DOHH2 (cell line): ENCODE data around the gene ROBO1.

ENCODE experiments used
- H3F3A ChIP-seq: fragments of 200-600 bp; sonication (generic), shearing (Covaris generic); 2 replicates; pipeline ENCODE4 v1.6.0; 2016; ENCODE audit warnings: antibody characterized with exemption, mild to moderate bottlenecking; ENCODE audit not compliant: control insufficient read depth, insufficient read depth
- H3K27ac ChIP-seq: fragments of 200-600 bp; sonication (generic); 2 replicates; pipeline ENCODE4 v1.5.1; 2014; ENCODE audit warnings: low read depth, mild to moderate bottlenecking, low read length, moderate library complexity
- H3K27me3 ChIP-seq: fragments of 200-600 bp; sonication (generic); 2 replicates; pipeline ENCODE4 v1.6.1; 2014; ENCODE audit warnings: mild to moderate bottlenecking, low read length, mixed read lengths; ENCODE audit not compliant: control insufficient read depth
- H3K36me3 ChIP-seq: fragments of 200-600 bp; sonication (generic); 2 replicates; pipeline ENCODE4 v1.6.1; 2014; ENCODE audit warnings: mild to moderate bottlenecking, low read length, moderate library complexity, mixed read lengths; ENCODE audit not compliant: control insufficient read depth
- H3K4me1 ChIP-seq: fragments of 200-600 bp; sonication (generic); 2 replicates; pipeline ENCODE4 v1.6.1; 2014; ENCODE audit warnings: mild to moderate bottlenecking, low read length, mixed read lengths; ENCODE audit not compliant: control insufficient read depth
- H3K4me2 ChIP-seq: fragments of 200-600 bp; sonication (generic); 2 replicates; pipeline ENCODE4 v1.6.0; 2014; ENCODE audit warnings: mild to moderate bottlenecking, low read length, moderate library complexity
- H3K4me3 ChIP-seq: fragments of 200-600 bp; sonication (generic); 2 replicates; pipeline ENCODE4 v1.5.1; 2014; ENCODE audit warnings: mild to moderate bottlenecking, low read length, mixed read lengths
- H3K79me2 ChIP-seq: fragments of 200-600 bp; sonication (generic); 2 replicates; pipeline ENCODE4 v1.6.1; 2014; ENCODE audit warnings: mild to moderate bottlenecking, low read length, mixed read lengths; ENCODE audit not compliant: control insufficient read depth
- H3K9me2 ChIP-seq: fragments of 200-600 bp; sonication (generic); replicated peaks from 2 replicates; pipeline ENCODE4 v1.6.1; 2014; ENCODE audit warnings: mild to moderate bottlenecking, low read length, mixed read lengths; ENCODE audit not compliant: control insufficient read depth
- H3K9me3 ChIP-seq: fragments of 200-600 bp; sonication (generic); 2 replicates; pipeline ENCODE4 v1.6.1; 2014; ENCODE audit warnings: antibody characterized with exemption, low read length, mixed read lengths; ENCODE audit not compliant: control insufficient read depth, insufficient read depth
- H4K20me1 ChIP-seq: fragments of 200-600 bp; sonication (generic); 2 replicates; pipeline ENCODE4 v1.6.0; 2014; ENCODE audit warnings: low read depth, mild to moderate bottlenecking, antibody characterized with exemption, low read length, moderate library complexity; ENCODE audit not compliant: control insufficient read depth, insufficient read depth
- CTCF ChIP-seq: fragments of 200-600 bp; sonication (generic); IDR thresholded peaks from one replicate; pipeline ENCODE4 v1.5.1; 2014; ENCODE audit warnings: antibody characterized with exemption, mild to moderate bottlenecking, low read depth, low read length; ENCODE audit not compliant: poor library complexity, severe bottlenecking
- EZH2phosphoT487 ChIP-seq: fragments of 200-600 bp; sonication (generic); IDR thresholded peaks from 2 replicates; pipeline ENCODE4 v1.6.1; 2017; ENCODE audit warnings: borderline replicate concordance, mild to moderate bottlenecking, antibody characterized with exemption, low read length, moderate library complexity, mixed read lengths

The ROBO1 gene

GRCh38 chr3:78913711-78914110 lies 854.1 kb downstream of the ROBO1 start:
- no peaks in the 10 kb centered on the region for H3F3A ChIP-seq
- no peak overlapping the region for H3K4me3 ChIP-seq
- H3K27ac ChIP-seq, result no peak overlapping the region
- H3K4me1 ChIP-seq, result no peaks in the 10 kb centered on the region
- no peaks in the 10 kb centered on the region for H3K27me3 ChIP-seq
- H3K9me3 ChIP-seq, result no peaks in the 10 kb centered on the region
- no peaks in the 10 kb centered on the region for H3K36me3 ChIP-seq
- no peaks in the 10 kb centered on the region for H4K20me1 ChIP-seq
- no peaks in the 10 kb centered on the region for H3K79me2 ChIP-seq
- H3K9me2 ChIP-seq, result no peaks in the 10 kb centered on the region; the same call in 1 of the 2 replicates
- TF ChIP-seq EZH2phosphoT487 (no peak), CTCF (no peak)
- H3K4me2 ChIP-seq, result no peak overlapping the region

- Histone ChIP-seq H3K79me2 (no peaks in the 10 kb centered on the region), H4K20me1 (no peaks in the 10 kb centered on the region), H3K9me2 (no peaks in the 10 kb centered on the region; the same call in 1 of the 2 replicates), H3K4me2 (no peak overlapping the region), H3K4me3 (no peak overlapping the region), H3K27ac (no peak overlapping the region), H3K27me3 (no peaks in the 10 kb centered on the region), H3F3A (no peaks in the 10 kb centered on the region), H3K4me1 (no peaks in the 10 kb centered on the region), H3K9me3 (no peaks in the 10 kb centered on the region), H3K36me3 (no peaks in the 10 kb centered on the region)
- TF ChIP-seq CTCF (no peak), EZH2phosphoT487 (no peak)
These were observed 855.1 kb downstream of the ROBO1 start for GRCh38 chr3:78912687-78913086.

- H3K9me2 ChIP-seq, result no peaks in the 10 kb centered on the region; the same call in 1 of the 2 replicates
- H3F3A ChIP-seq, result no peaks in the 10 kb centered on the region
- H3K4me3 ChIP-seq, result no peak overlapping the region
- H3K9me3 ChIP-seq, result no peaks in the 10 kb centered on the region
- H3K4me1 ChIP-seq, result no peaks in the 10 kb centered on the region
- no peaks in the 10 kb centered on the region for H3K36me3 ChIP-seq
- no peaks in the 10 kb centered on the region for H3K27me3 ChIP-seq
- TF ChIP-seq EZH2phosphoT487 (no peak), CTCF (no peak)
- H3K79me2 ChIP-seq, result no peaks in the 10 kb centered on the region
- no peaks in the 10 kb centered on the region for H4K20me1 ChIP-seq
- H3K27ac ChIP-seq, result no peak overlapping the region
- no peak overlapping the region for H3K4me2 ChIP-seq
These were observed 855.5 kb downstream of the ROBO1 start for GRCh38 chr3:78912259-78912658.
